Gastroesophageal sphincter (tissue), 4 donors: ENCODE data around the gene POMT2. TPM values are rescaled to one million over a fixed set of nuclear protein-coding genes. Genes with fewer than 3 reads are reported as not detected.

ENCODE experiments used
- ATAC-seq: fragments of 150-250 bp; one replicate; pipeline ENCODE4 v1.9.1; 2016; ENCODE audit warnings: mild to moderate bottlenecking, moderate library complexity
- H3K27ac ChIP-seq, 4 donors: fragments of 200-600 bp; sonication (generic) in 3 of 4; 1 replicate in 3 of 4; 2 replicates in 1 of 4; pipeline ENCODE4 v1.5.1; 2016 to 2019
- H3K27me3 ChIP-seq: fragments of 200-600 bp; sonication (generic); one replicate; pipeline ENCODE4 v1.5.1; 2019
- H3K36me3 ChIP-seq, 2 donors: fragments of 200-600 bp; sonication (generic); one replicate each; pipeline ENCODE4 v1.5.1; 2019; ENCODE audit warnings: control low read depth in 1 of 2
- H3K4me1 ChIP-seq, 3 donors: fragments of 200-600 bp; sonication (generic); 1 replicate in 2 of 3; 2 replicates in 1 of 3; pipeline ENCODE4 v1.5.1; 2016 to 2019; ENCODE audit warnings: control low read depth in 2 of 3
- H3K4me3 ChIP-seq, 2 donors: fragments of 200-600 bp; sonication (generic); one replicate each; pipeline ENCODE4 v1.5.1; 2019; ENCODE audit warnings: mild to moderate bottlenecking in 1 of 2, moderate library complexity in 1 of 2
- H3K9me3 ChIP-seq, 3 donors: fragments of 200-600 bp; sonication (generic); one replicate each; pipeline ENCODE4 v1.5.1; 2017 to 2019; ENCODE audit warnings: control low read depth in 2 of 3
- CTCF ChIP-seq, 4 experiments: fragments of 200-600 bp in 2 of 4; fragments of 450-650 bp in 2 of 4; sonication (generic) in 1 of 4; IDR thresholded peaks; one replicate each; pipeline ENCODE4 v1.5.1; 2017 to 2019; ENCODE audit warnings: antibody characterized with exemption in 4 of 4, mild to moderate bottlenecking in 2 of 4, moderate library complexity in 2 of 4
- EP300 ChIP-seq: sonication (generic); formaldehyde crosslinking; IDR thresholded peaks from one replicate; pipeline ENCODE4 v1.6.1; 2017; ENCODE audit warnings: antibody characterized with exemption, mild to moderate bottlenecking
- POLR2A ChIP-seq, 2 donors: fragments of 450-650 bp; IDR thresholded peaks; one replicate each; pipeline ENCODE4 v1.6.1; 2017; ENCODE audit warnings: antibody characterized with exemption in 2 of 2, mild to moderate bottlenecking in 2 of 2, moderate library complexity in 1 of 2
- POLR2AphosphoS5 ChIP-seq: sonication (generic); formaldehyde crosslinking; IDR thresholded peaks from one replicate; pipeline ENCODE4 v1.6.1; 2017; ENCODE audit warnings: antibody characterized with exemption
- WGBS, 2 donors: methylation state at CpG; one replicate each; pipeline ENCODE4 v1.1.5; 2018; ENCODE audit warnings: low coverage in 1 of 2; 5-methylcytosine and 5-hydroxymethylcytosine counted together
- total RNA-seq, 4 donors: library from RNA; depleted of rRNA; stranded (reverse); fragments of >200 nt; gene quantifications; one replicate each; pipeline ENCODE4 v1.1.0, GENCODE V29; 2016

The POMT2 gene
- total RNA-seq, 4 donors from 2014 or later: 8.1 to 20.9 (median 14.4) TPM

- H3K27me3 ChIP-seq: peaks cover 81% of the 10 kb centered on the region
- peaks cover 0 to 31% (median 0%) of the 10 kb centered on the region in 3 donors for H3K9me3 ChIP-seq
- ATAC-seq: no peak
- TF ChIP-seq POLR2AphosphoS5 (no peak), EP300 (no peak), POLR2A (IDR thresholded peaks at IDR 0.05) (no peak), CTCF (IDR thresholded peaks at IDR 0.05) (no peak)
- H3K4me3 ChIP-seq: no peak within 1 kb of the TSS
- peaks cover 0 to 12% (median 0%) of the 10 kb centered on the region in 3 donors for H3K4me1 ChIP-seq
- no peak within 1 kb of the TSS for H3K27ac ChIP-seq
- peaks cover 0 to 17% of the 10 kb centered on the region in 2 donors for H3K36me3 ChIP-seq
- 34% methylated on average over 4 of the region's 38 CpGs; no CpG with 5 or more reads in 1 of the 2 donors for WGBS, 2 donors
These were observed 49.5 kb downstream of the POMT2 start, which contains the start of gene NGB for GRCh38 chr14:77271113-77271710. Gene NGB, minus strand, starts transcription at chr14:77271206. Its CDS starts 269 bp downstream, at chr14:77270937.

- 2% methylated on average over 12 of the region's 84 CpGs; no CpG with 5 or more reads in 1 of the 2 donors for WGBS, 2 donors
- TF ChIP-seq CTCF (IDR thresholded peaks at IDR 0.05) (no peak), POLR2AphosphoS5 (no peak), EP300 (no peak), POLR2A (IDR thresholded peaks at IDR 0.05) (no peak)
- H3K9me3 ChIP-seq: peaks cover 0 to 31% (median 0%) of the 10 kb centered on the region in 3 donors
- H3K36me3 ChIP-seq: peaks cover 0 to 11% of the 10 kb centered on the region in 2 donors
- H3K4me3 ChIP-seq: no peak overlapping the region
- peaks cover 0 to 12% (median 0%) of the 10 kb centered on the region in 3 donors for H3K4me1 ChIP-seq
- no peak for ATAC-seq
- H3K27me3 ChIP-seq: peaks cover 83% of the 10 kb centered on the region
- no peak overlapping the region for H3K27ac ChIP-seq
These were observed 50.1 kb downstream of the POMT2 start for GRCh38 chr14:77270361-77271112.

- Histone ChIP-seq H3K36me3 (no peaks in the 10 kb centered on the region), H3K9me3 (peaks cover 0 to 25% (median 0%) of the 10 kb centered on the region in 3 donors), H3K4me1 (peaks cover 0 to 12% (median 0%) of the 10 kb centered on the region in 3 donors), H3K27me3 (peaks cover 81% of the 10 kb centered on the region), H3K4me3 (no peak overlapping the region), H3K27ac (no peak overlapping the region)
- WGBS, 2 donors: 44% methylated on average over 1 of the region's 8 CpGs; no CpG with 5 or more reads in 1 of the 2 donors
- ATAC-seq: no peak
- TF ChIP-seq POLR2A (IDR thresholded peaks at IDR 0.05) (no peak), CTCF (IDR thresholded peaks at IDR 0.05) (no peak), EP300 (no peak), POLR2AphosphoS5 (no peak)
These were observed 51.6 kb downstream of the POMT2 start for GRCh38 chr14:77268989-77269600.

GRCh38 chr14:77267937-77268699 is 52.6 kb downstream of the POMT2 start:
- TF ChIP-seq POLR2AphosphoS5: no peak
- no peak for TF ChIP-seq POLR2A (IDR thresholded peaks at IDR 0.05)
- no peak for TF ChIP-seq CTCF (IDR thresholded peaks at IDR 0.05)
- no peak for TF ChIP-seq EP300
- H3K27ac ChIP-seq: no peak overlapping the region
- WGBS, 2 donors: 89 to 94% methylated on average over 2 to 4 of the region's 5 CpGs
- peaks cover 0 to 12% (median 0%) of the 10 kb centered on the region in 3 donors for H3K4me1 ChIP-seq
- no peak overlapping the region for H3K4me3 ChIP-seq
- no peaks in the 10 kb centered on the region for H3K36me3 ChIP-seq
- peaks cover 0 to 17% (median 0%) of the 10 kb centered on the region in 3 donors for H3K9me3 ChIP-seq
- H3K27me3 ChIP-seq: peaks cover 72% of the 10 kb centered on the region
- no peak for ATAC-seq
